OCI-LY7 (cell line): ENCODE data around the gene SEMA7A.

ENCODE experiments used
- EZH2phosphoT487 ChIP-seq: fragments of 200-600 bp; sonication (generic); IDR thresholded peaks from 2 replicates; pipeline ENCODE4 v1.6.1; 2018; ENCODE audit warnings: low read depth, borderline replicate concordance, mild to moderate bottlenecking, mixed run types, antibody characterized with exemption, low read length, moderate library complexity, mixed read lengths
- TF ChIP-seq, protein P1 (sequence below): fragments of 200-600 bp; sonication (generic); conservative IDR thresholded peaks from 2 replicates; pipeline ENCODE4 v1.5.1; 2014; ENCODE audit warnings: mild to moderate bottlenecking, antibody characterized with exemption, low read length, moderate library complexity, mixed read lengths

DNA sequence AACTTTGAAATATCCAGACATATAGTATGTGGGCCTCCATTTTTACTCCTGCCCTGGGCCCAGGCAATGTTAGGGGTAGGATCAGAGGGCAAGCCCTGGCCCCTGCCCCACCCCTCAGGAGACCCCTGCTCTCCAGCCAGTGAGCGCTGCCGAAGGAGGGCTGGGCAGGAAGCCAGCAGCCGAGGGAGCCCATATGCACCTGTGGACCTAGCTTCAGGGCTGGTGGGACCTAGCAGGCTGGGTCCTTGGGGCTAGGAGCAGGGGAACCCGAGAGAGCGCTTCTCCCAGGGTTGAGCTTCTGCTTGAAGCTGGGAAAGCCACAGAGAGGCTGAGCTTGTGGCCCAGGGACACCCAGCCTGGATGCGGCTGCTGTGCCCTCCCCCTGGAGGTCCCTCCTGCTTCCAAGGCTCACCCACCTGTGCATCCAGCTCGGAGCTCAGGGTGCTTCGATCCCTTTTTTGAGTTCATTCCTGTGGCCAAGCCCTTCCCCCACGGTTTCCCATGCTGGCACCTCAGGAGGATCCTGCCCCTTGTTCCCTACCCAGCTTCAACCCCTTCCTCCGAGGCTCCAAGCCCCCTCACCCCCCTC is 45.3 kb downstream of the SEMA7A start:
- TF ChIP-seq, protein P1, sequence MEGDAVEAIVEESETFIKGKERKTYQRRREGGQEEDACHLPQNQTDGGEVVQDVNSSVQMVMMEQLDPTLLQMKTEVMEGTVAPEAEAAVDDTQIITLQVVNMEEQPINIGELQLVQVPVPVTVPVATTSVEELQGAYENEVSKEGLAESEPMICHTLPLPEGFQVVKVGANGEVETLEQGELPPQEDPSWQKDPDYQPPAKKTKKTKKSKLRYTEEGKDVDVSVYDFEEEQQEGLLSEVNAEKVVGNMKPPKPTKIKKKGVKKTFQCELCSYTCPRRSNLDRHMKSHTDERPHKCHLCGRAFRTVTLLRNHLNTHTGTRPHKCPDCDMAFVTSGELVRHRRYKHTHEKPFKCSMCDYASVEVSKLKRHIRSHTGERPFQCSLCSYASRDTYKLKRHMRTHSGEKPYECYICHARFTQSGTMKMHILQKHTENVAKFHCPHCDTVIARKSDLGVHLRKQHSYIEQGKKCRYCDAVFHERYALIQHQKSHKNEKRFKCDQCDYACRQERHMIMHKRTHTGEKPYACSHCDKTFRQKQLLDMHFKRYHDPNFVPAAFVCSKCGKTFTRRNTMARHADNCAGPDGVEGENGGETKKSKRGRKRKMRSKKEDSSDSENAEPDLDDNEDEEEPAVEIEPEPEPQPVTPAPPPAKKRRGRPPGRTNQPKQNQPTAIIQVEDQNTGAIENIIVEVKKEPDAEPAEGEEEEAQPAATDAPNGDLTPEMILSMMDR: no peak
- TF ChIP-seq EZH2phosphoT487: no peak
